GM18861 (cell line): ENCODE results near the gene RFPL3.

Experiments
- ATAC-seq: cut with Tn5 transposase; IDR thresholded peaks from one replicate; pipeline ENCODE4 v1.9.1; 2021; ENCODE audit not compliant: unreplicated experiment

RFPL3 gene

GRCh38 chr22:32410459-32410858 lies 52.8 kb downstream of the RFPL3 start:
- ATAC-seq = no peak
